ENCODE data around the gene BCL11A.
A peak's percentile ranks its signal among the peaks of the same experiment; 100 is the strongest.

Gene BCL11A

DNA sequence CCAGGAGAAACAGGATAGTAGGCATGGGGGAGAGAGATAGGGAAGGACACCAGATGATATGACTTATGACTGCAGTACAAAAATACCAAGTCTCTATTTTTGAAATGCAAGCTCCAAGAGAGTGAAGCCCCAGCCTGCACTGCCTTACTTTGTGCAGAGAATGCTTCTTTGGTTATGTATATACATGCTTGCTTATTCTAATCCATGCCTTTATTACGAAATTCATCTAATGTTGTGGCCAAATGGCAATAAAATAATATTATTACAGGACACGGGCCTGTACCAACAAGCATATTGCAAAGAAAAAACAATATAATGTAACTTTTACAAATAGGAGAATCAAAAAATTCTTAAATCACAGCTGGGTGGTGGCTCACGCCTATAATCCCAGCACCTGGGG, 110.8 kb downstream of the BCL11A start:
- DNase-seq, result no peak
- TF ChIP-seq POLR2A (IDR thresholded peaks at IDR 0.05; ENCODE audit: low read length) (no peak), GATA1 (IDR thresholded peaks at IDR 0.05; ENCODE audit: low read depth, low read length) (no peak)

DNA sequence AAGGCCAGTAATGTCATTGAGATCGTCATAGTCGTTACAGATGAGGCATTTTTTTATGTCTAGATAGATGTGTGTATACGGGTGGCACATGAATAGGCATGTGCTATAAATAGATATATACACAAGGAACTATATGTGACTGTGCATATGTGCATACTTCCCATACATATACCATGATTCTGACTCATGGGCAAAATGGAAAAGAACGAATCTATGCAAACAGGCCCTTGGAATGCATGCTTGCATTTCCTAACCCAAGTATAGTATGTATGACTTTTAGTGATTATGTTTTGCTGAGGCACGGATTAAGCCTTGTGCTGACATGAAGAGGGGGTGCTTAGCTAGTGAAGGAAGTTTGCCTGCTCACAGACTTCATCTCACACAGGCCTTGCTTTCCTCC, 111.7 kb downstream of the BCL11A start:
- DNase-seq, result no peak
- no peak for TF ChIP-seq POLR2A (IDR thresholded peaks at IDR 0.05; ENCODE audit: low read length)
- no peak for TF ChIP-seq GATA1 (IDR thresholded peaks at IDR 0.05; ENCODE audit: low read depth, low read length)

DNA sequence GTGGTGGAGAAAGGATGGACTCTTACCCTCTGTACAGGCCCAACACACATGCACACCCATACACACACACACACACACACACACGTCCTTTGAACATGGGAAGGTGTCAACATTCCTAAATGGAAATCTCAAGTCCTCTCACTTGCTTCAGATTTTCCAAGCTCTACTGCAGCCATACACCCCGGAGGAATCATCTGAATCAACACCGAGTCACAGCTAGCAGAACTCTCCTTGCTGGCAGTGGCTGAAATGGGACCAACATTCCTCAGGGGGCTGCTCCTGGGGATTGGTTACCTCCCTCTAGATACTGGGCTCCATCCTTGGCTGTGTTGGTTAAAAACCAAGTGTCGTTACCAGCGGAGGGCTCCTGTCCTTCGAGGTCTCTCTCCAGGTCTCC, 112.7 kb downstream of the BCL11A start:
- no peak for TF ChIP-seq GATA1 (IDR thresholded peaks at IDR 0.05; ENCODE audit: low read depth, low read length)
- no peak for TF ChIP-seq POLR2A (IDR thresholded peaks at IDR 0.05; ENCODE audit: low read length)
- no peak for DNase-seq

DNA sequence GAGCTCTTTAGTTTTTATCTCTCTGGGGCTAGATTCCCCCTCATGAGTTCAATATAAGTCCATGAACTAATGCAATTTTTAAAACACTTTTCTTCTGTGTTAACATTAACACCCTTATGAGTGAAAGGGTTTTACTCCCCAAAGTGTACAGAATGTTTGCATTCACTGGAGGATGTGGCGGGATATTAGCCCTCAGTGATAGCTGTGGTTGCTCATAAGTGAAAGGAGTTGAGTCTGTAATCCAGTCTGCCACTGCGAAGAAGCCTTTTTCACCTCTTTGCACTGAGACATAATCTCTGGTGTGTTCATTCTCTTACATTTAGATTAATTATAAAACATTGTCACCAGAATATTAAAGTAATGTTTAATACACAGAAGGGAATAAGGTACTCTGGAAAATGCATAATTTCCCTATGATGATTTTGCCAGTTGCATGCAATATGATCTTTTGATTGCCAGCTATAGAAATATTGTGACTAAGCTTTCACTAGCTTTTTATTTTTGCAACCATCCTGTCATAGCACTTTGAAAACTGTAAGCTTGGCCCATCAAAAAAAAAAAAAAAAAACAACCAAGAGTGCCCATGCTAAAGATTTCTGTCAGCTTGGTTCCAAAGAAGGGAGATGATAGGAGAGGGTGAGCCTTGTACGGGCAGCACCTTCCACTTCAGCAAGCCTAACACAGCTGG, 113.2 kb downstream of the BCL11A start:
- TF ChIP-seq POLR2A (IDR thresholded peaks at IDR 0.05; ENCODE audit: low read length) (no peak), GATA1 (IDR thresholded peaks at IDR 0.05; ENCODE audit: low read depth, low read length) (no peak)
- DNase-seq, result no peak

DNA sequence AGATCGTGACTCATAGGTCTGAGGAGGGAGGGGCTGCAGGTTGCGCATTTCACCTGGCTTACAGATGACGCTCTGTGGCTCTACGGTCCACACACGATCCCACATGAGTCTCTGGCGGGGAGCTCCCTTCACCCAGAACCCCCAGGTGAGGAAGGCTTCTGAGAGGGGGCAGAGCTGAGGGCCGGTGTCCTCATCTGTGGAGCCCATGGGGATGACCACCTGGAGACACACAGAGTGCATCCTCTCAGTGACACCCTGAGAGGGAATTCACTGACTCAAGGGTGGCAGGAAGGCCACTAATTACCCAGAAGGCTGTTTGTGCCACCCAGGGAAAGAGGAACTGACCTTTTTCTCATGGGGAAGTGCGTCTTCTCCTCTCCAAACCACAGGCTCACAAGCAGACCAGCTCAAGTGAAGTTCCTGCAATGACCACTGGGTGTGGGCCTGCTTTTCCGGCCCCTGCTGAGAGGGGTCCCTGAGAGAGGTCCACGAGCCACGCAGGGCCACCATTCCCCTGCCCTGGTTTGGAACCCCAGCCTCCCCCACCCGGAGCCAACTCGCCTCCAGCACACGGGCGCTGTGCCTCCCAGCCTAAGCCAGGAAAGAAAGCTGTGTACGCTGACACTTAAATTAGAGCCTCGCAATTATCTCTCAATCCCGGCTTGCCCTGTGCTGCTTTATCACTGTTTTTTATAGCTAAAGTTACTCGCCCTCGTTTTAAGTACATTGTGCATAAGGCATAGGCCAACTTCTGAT, 114.1 kb downstream of the BCL11A start:
- peak; percentile 21 for TF ChIP-seq POLR2A (IDR thresholded peaks at IDR 0.05; ENCODE audit: low read length)
- no peak for TF ChIP-seq GATA1 (IDR thresholded peaks at IDR 0.05; ENCODE audit: low read depth, low read length)
- DNase-seq, result peak; percentile 46 to 48

DNA sequence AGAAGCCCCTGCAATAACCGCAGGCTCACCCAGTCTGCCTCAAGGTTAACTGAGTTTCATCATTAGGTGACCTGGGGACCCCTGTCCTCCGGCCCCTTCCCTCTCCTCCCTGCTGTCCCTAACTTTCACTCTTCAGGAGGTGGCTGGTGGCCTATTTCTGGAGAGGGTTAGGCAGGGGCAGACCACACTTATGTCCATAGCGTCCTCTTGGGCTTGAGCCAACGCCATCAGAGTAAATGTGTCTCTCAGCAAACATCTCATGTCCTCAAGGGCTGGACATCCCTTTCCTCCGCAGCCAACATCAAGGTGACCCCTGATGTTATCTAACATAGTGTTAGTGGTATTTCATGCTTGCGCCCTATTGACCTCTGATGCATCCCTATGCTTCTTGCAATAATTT, 114.8 kb downstream of the BCL11A start:
- TF ChIP-seq GATA1 (IDR thresholded peaks at IDR 0.05; ENCODE audit: low read depth, low read length), result no peak
- TF ChIP-seq POLR2A (IDR thresholded peaks at IDR 0.05; ENCODE audit: low read length), result no peak
- DNase-seq, result no peak

DNA sequence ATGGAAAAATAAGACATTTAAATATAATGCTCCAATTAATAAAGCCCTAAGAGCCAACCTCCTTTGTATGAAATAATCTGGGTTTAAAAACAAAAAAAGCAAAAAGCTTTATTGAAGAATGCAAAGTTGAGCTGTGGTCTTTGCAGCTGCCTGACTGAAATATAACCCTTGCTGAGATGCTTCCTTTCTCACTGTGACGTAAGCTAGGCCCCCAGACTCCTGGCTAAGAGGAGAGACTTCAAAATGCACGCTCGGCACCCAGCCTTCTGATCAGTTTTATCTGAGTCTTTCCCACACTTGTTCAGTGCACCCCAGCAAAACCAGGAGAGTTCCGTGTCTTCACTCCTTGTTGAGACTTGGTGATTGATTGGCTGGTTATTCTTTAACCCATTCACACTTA, 115.3 kb downstream of the BCL11A start:
- no peak for TF ChIP-seq GATA1 (IDR thresholded peaks at IDR 0.05; ENCODE audit: low read depth, low read length)
- TF ChIP-seq POLR2A (IDR thresholded peaks at IDR 0.05; ENCODE audit: low read length), result no peak

DNA sequence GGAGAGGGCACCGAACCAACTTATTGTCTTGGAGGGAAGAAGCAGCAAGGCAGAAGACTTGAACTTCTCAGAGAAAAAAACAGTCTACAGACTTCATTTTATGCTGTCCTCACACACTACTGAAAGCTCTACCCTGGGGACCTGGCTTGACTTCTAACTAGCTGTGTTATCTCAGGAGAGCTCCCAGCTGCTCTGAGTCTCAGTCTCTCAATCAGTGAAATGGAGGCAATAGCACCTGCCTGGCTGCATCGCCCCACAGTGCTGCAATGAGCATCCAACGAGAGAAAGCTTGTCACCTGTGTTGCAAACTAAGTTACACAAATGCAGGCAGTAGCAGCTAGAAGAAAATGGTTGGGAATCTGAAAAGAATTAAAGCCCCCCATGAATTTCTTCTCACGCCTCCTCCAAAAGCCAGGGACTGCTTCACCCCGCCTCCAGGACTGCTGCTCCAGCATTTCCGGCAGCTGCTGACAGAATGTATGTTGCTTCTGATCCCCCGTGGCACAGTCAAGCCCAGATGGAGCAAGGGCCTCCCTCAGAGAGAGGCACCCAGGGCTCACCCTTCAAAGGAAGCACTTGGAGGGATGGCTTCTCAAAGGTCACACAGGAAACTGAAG, 116.3 kb downstream of the BCL11A start:
- no peak for DNase-seq

More for the DNA sequence above, 115.3 kb downstream of the BCL11A start:
- no peak for DNase-seq

DNA sequence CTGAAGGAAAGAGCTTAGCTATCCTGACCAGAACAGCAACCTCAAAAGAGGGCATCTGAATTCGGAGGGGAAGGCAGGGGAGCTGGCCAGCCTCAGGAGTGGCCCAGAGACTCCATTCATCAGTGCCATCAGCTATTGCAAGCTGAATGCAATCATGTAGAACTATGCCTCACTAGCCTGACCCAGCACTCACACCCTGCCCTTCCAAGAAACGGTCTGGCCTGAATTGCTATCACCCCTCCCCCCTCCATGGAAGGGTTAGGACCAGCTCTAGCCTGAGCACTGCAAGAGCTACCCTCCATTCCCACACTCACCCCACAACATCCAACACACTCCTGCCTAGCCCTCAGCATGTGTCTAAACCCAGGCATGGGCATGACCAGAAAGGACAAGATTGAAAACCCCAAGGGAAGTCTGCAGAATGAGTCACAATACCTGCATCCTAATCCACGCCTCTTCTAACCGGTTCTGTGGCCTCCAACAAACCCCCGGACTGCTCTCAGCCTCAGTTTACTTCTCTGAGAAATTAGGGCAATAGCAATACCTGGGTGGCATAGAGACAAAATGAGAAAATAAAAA, 120.3 kb downstream of the BCL11A start:
- DNase-seq, result peak in 1 of 2 experiments; percentile 47
- TF ChIP-seq GATA1 (IDR thresholded peaks at IDR 0.05; ENCODE audit: low read depth, low read length) (no peak), POLR2A (IDR thresholded peaks at IDR 0.05; ENCODE audit: low read length) (no peak)

More for the DNA sequence above, 116.3 kb downstream of the BCL11A start:
- TF ChIP-seq POLR2A (IDR thresholded peaks at IDR 0.05; ENCODE audit: low read length) (no peak), GATA1 (IDR thresholded peaks at IDR 0.05; ENCODE audit: low read depth, low read length) (no peak)

DNA sequence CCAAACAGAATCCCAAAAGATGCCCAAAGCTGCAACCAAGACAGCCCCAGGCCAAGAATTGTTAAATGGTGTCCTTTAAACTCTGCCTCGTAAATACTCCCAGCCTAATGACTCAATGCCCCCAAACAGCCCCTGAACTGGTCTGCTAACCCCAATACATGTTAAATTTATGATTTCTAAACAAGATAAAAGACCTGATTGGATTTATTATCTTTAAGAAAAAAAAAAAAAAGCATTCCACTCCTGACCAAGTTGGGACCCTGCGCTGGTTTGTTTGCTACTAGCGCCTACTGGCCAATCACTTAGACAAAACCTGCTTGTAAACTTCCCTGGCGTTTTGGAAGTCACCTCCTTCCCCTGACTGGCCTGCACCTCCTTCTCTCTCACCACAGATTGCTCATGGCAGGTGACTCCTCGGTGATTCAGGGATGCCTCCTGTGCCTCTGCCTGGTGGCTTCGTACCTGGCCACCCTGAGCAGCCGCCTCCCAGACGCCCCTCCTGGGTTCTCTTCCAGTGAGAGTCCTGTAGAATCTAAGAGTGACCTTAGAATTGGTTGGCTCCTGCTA, 121.3 kb downstream of the BCL11A start:
- no peak for DNase-seq
- TF ChIP-seq GATA1 (IDR thresholded peaks at IDR 0.05; ENCODE audit: low read depth, low read length), result no peak

DNA sequence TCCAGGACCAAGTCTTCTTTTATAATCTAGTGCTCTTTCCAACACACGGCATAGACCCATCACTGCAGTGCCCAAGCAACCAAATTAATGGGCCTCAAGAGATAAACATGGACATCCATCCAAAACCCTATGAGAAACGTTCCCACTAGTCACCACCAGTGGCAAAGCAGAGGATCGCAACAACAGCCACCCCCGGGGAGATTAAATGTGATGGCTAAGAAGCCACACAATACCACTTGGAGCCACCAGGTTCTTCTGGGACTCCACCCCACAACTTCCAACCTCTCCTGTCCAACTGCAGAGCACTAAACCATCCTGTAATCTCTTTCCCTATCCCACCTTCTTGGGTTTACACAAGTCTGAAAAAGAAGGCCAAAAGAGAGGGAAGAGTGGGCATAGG, 123.8 kb downstream of the BCL11A start:
- no peak for DNase-seq
- TF ChIP-seq POLR2A (IDR thresholded peaks at IDR 0.05; ENCODE audit: low read length) (no peak), GATA1 (IDR thresholded peaks at IDR 0.05; ENCODE audit: low read depth, low read length) (no peak)

DNA sequence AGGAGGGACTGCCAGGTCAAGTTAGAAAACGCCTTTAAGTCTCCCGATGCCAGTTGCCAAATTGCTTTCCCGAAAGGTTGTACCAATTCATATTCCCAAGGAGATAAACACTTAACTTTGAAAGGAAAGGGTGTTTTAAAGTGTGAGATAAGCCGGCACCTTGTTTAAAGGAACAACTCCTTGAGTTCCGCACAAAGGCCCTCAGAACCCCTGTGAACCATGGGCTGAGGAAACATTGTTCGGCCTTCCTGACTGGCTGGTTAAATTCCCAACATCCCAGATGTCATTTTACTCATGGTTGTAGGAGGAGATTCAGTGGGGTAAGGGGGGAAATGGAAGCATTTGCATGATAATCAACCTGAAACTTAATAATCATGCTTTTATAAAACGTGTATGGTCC, 126.6 kb downstream of the BCL11A start:
- DNase-seq, result no peak
- no peak for TF ChIP-seq GATA1 (IDR thresholded peaks at IDR 0.05; ENCODE audit: low read depth, low read length)
- no peak for TF ChIP-seq POLR2A (IDR thresholded peaks at IDR 0.05; ENCODE audit: low read length)

DNA sequence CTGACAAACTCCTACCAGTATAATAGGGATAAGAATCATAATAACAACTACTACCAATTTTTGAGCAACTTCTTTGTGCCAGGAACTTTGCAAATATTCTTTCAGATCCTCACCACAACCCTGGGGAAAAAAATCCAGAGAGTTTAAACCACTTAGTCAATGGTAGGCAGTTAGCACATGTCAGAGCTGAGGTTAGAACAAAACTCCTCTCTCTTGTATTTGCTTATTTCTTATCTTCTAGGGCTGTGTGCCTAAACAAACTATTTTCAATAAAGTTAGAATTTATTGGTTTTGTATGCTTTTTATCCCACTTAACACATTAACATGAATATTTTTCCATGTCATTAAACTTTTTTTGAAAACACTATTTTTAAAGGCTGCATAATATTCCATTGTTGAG, 127.1 kb downstream of the BCL11A start:
- no peak for TF ChIP-seq GATA1 (IDR thresholded peaks at IDR 0.05; ENCODE audit: low read depth, low read length)
- DNase-seq, result no peak

DNA sequence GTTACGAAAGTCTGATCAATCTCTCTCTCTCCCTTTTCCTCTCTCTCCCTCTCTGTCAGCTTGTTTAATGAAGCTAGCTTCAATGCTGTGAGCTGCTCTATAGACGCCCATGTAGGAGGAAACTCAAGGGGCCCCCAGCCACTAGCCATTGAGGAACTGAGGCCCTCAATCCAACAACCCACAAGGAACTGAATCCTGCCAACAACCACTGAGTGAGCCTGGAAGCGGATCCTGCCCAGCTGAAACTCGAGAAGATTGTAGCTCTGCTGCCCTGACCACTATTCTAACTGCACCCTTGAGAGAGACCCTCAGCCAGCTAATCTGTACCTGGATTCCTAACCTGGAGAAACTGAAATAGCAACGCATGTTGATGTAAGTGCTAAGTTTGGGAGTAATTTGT, 129.2 kb downstream of the BCL11A start:
- DNase-seq, result no peak
- no peak for TF ChIP-seq GATA1 (IDR thresholded peaks at IDR 0.05; ENCODE audit: low read depth, low read length)
- TF ChIP-seq POLR2A (IDR thresholded peaks at IDR 0.05; ENCODE audit: low read length), result no peak

Data from erythroblast (primary cell).